A549 treated with RU486 at 1 μM for 4 hours (cell line): ENCODE results near the gene OTOP2. TPM values are rescaled to one million over a fixed set of nuclear protein-coding genes. Genes with fewer than 3 reads are reported as not detected.

Experiments
- total RNA-seq: library from RNA; stranded (reverse); fragments of 200-300 nt; extraction: Qiagen RNA extraction; gene quantifications from 5 replicates; pipeline ENCODE4 v1.2.3, GENCODE V29; 2022; ENCODE audit warnings: low read depth

Gene OTOP2, protein sequence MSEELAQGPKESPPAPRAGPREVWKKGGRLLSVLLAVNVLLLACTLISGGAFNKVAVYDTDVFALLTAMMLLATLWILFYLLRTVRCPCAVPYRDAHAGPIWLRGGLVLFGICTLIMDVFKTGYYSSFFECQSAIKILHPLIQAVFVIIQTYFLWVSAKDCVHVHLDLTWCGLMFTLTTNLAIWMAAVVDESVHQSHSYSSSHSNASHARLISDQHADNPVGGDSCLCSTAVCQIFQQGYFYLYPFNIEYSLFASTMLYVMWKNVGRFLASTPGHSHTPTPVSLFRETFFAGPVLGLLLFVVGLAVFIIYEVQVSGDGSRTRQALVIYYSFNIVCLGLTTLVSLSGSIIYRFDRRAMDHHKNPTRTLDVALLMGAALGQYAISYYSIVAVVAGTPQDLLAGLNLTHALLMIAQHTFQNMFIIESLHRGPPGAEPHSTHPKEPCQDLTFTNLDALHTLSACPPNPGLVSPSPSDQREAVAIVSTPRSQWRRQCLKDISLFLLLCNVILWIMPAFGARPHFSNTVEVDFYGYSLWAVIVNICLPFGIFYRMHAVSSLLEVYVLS
- 0.07 to 0.11 TPM in 2 of 5 replicates, not detected in the others for total RNA-seq

GRCh38 chr17:74924250-74924948, at the start of gene OTOP2:
OTOP2 (plus strand) TSS chr17:74924273; CDS start chr17:74924633, 360 bp downstream.

DNA sequence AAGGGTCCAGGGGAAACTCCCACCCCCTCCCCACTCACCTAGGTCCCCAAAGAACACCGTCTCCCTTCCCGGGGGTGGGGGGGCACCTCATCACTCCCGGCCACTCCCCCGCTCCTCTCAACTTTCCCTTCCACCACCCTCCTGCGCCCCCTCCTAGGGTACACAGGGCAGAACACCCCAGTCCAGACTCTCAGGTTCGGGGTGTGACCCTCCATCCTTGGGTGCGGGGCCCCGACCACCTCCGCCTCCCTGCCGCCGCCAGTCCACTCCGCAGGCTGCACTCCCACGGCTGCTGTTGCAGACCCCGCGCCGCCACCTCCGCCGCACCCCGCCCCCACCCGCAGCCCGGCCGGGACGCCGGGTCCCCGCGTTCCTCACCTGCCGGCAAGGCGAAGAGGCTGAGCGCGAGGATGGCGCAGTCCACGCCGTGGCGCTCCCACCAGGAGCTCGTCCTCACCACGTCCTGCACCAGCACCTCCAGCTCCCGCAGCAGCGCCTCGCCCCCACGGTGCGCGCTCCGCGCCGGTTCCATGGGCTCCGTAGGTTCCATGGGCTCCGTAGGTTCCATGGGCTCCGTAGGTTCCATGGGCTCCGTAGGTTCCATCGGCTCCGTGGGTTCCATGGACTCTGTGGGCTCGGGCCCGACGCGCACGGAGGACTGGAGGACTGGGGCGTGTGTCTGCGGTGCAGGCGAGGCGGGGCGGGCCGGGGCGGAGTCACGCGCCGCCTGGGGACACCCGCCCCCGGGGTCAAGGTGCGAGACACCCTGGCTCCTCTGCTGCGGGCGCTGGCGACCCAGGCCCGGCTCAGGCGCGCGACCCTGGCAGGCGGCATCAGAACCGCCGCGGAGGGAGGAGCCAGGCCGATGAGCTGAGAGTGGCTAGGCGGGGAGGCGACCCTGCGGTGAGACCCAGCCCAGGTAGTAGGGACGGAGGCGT, 30.8 kb upstream of the OTOP2 start, which contains the start of gene FADS6:
Gene FADS6, minus strand, starts transcription at position 660 of the 938 bp plus-strand sequence. Its CDS starts 38 bp downstream, at position 622.

GRCh38 chr17:74922694-74923537, 1.2 kb upstream of the OTOP2 start, which contains the start of gene USH1G:
USH1G (minus strand) TSS chr17:74923255; CDS start chr17:74923073, 182 bp downstream.

DNA sequence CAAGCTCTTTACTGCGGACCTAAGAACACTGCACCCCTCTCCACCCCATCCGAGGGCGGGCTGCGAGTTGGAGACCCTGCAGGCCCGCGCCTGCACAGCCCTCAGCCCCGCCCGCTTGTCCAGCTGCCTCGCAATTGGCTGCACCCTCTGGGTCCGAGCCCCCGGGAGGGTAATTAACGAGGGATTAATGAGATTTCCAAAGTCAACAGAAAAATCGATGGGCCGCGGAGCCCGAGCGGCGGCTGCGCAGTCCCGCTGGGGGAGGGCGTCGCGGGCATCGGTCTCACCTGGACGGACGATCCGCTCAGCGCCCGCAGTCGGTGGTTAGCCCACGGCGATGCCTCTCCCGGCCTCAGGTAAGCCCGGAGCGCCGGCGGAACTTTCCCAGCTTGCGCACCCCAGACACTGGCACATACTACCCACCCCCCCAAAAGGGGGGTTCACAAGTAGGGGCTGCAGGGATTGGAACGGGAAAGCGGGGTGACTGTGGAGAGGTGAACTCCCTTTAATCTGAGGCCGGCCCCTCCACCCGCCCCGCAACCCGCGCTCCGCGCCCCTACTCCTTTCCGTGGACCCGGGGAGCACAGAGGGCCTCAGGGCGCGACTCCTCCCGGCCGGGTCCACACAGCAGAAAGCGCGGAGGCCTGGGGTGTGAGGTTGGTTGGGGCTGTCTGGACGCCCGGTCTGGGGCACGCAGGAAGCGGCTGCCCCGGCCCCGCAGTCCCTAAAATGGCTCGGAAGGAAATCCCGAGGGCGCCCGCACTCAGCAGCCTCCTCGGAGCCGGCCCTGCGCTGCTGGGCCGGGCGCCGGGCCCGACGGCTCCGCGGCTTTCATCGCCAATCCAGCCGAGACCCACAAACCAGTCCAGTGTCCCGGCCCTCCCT, 11.8 kb downstream of the OTOP2 start, which contains the start of gene OTOP3:
Gene OTOP3, plus strand, starts transcription at position 314 of the 885 bp plus-strand sequence. Its CDS starts 24 bp downstream, at position 338.

DNA sequence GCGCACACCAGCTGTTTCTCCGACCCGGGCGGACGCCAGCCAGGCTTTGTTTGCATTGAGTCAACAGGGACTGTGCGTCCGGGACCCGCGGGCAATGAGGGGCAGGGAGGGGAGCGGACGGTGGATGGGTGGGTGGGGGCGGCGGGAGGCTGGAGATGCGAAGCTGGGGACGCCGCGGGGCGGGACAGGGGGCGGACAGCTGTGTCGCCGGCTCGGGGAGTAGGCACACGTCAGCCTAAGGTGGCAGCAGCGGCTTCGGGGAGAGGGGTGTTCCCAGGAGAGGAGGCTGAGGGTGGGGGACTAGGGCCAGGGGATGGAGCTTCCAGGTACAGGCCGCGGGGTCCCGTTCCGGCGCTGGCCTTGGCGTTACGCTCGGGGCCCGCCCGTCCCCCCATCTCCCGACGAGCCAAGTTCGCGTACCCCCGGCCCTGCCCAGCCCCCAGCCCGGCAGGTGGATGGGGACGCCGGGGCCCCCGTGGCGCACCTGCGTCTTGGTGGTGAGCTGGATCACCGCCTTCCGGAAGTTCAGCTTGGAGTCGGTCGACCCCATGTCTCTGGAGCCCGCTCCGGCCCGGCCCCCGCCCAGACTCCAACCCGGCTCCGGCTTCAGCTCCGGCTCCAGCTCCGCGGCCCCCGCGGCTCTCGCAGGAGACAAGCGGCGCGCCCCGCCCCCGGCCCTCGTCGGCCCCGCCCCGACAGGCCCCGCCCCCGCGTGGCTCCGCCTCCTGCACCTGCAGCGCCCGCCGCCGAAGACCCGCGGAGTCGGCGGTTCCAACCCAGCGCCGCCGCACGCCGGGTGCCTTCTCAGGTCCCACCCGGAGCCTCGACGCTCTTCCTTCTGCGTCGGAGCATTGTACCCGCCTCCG, 48.3 kb downstream of the OTOP2 start, which contains the start of gene HID1:
Gene HID1, minus strand, starts transcription at position 653 of the 866 bp plus-strand sequence. Its CDS starts 103 bp downstream, at position 550.

Other genes with a start within 250 kb of the OTOP2 start
- not detected in 5 replicates for gene CD300LF, start 211.3 kb upstream of the OTOP2 start, total RNA-seq
- gene RAB37, start 187.0 kb upstream of the OTOP2 start, total RNA-seq = 1.0 to 3.1 TPM (median 1.2 TPM) in 5 replicates
- gene NHERF1, start 175.6 kb upstream of the OTOP2 start, total RNA-seq = 31.7 to 46.3 TPM (median 44.9 TPM) in 5 replicates
- gene NAT9, start 147.9 kb upstream of the OTOP2 start, total RNA-seq = 47.7 to 60.1 TPM (median 54.9 TPM) in 5 replicates
- 0.13 to 0.50 TPM (median 0.28 TPM) in 5 replicates for gene GRIN2C, start 64.4 kb upstream of the OTOP2 start, total RNA-seq
- gene FDXR, start 51.3 kb upstream of the OTOP2 start, total RNA-seq = 42.6 to 65.7 TPM (median 63.3 TPM) in 5 replicates
- 0.07 TPM in 1 of 5 replicates, not detected in the others for gene FADS6, start 30.6 kb upstream of the OTOP2 start, total RNA-seq
- gene USH1G, start 1.0 kb upstream of the OTOP2 start, total RNA-seq = 0.07 TPM in 3 of 5 replicates, not detected in the others
- gene OTOP3, start 11.6 kb downstream of the OTOP2 start, total RNA-seq = not detected in 5 replicates
- 6.1 to 9.2 TPM (median 9.0 TPM) in 5 replicates for gene HID1, start 48.5 kb downstream of the OTOP2 start, total RNA-seq
- 35.6 to 53.4 TPM (median 48.8 TPM) in 5 replicates for gene CDR2L, start 63.4 kb downstream of the OTOP2 start, total RNA-seq
- 76.3 to 88.4 TPM (median 82.0 TPM) in 5 replicates for gene MRPL58, start 88.4 kb downstream of the OTOP2 start, total RNA-seq
- 461 to 594 TPM (median 516 TPM) in 5 replicates for gene ATP5PD, start 122.7 kb downstream of the OTOP2 start, total RNA-seq
- 28.0 to 30.8 TPM (median 29.8 TPM) in 5 replicates for gene KCTD2, start 123.0 kb downstream of the OTOP2 start, total RNA-seq
- 22.1 to 37.5 TPM (median 30.9 TPM) in 5 replicates for gene SLC16A5, start 163.7 kb downstream of the OTOP2 start, total RNA-seq
- 17.1 to 22.7 TPM (median 18.6 TPM) in 5 replicates for gene ARMC7, start 185.7 kb downstream of the OTOP2 start, total RNA-seq
- 82.9 to 136 TPM (median 131 TPM) in 5 replicates for gene NT5C, start 207.5 kb downstream of the OTOP2 start, total RNA-seq
- gene JPT1, start 230.2 kb downstream of the OTOP2 start, total RNA-seq = 699 to 981 TPM (median 832 TPM) in 5 replicates